ENCODE data around the gene MYBPH. TPM values are rescaled to one million over a fixed set of nuclear protein-coding genes. Genes with fewer than 3 reads are reported as not detected.

Gene MYBPH
- total and polyA plus RNA-seq, 10 of the 15 experiments (the other 5 are each of a cell fraction or from before 2014, with no cell fraction given) = 0.06 to 0.10 TPM; not detected in 8

GRCh38 chr1:203196371-203196770, 20.7 kb upstream of the MYBPH start:
- RAD21 ChIA-PET (ENCODE audit: unreplicated experiment) = interaction anchor here (0.6 kb wide), 1 partner anchor 1154 kb away, joined by 3 read pairs; no protein-coding TSS in a partner anchor
- TF ChIP-seq ATF3 (IDR thresholded peaks at IDR 0.05; ENCODE audit: borderline replicate concordance, extremely low read depth, low read depth, low read length) (no peak), ETV6 (conservative IDR thresholded peaks at IDR 0.05 in 1 of 2, IDR thresholded peaks at IDR 0.05 in 1 of 2; ENCODE audit: borderline replicate concordance in 1 of 2, low read depth in 1 of 2) (no peak), MTA3 (IDR thresholded peaks at IDR 0.05; ENCODE audit: borderline replicate concordance, low read length) (no peak), ELK1 (IDR thresholded peaks at IDR 0.05; ENCODE audit: low read depth, low read length) (no peak), ZNF24 (IDR thresholded peaks at IDR 0.05) (no peak), KAT2A (conservative IDR thresholded peaks at IDR 0.05; ENCODE audit: control insufficient read depth, low read depth, low read length) (no peak), CBFB (IDR thresholded peaks at IDR 0.05; ENCODE audit: low read depth) (no peak), SIX5 (IDR thresholded peaks at IDR 0.05; ENCODE audit: low read depth, low read length, severe bottlenecking) (no peak), USF1 (IDR thresholded peaks at IDR 0.05; ENCODE audit: borderline replicate concordance, extremely low read length, insufficient read depth, low read depth, low read length) (no peak)
- BruUV-seq (replicated peaks) = no TSS peak
- no peaks in the 10 kb centered on the region for H3K36me3 ChIP-seq (ENCODE audit: control insufficient read depth in 2 of 2, insufficient read depth in 2 of 2, low read length in 1 of 2)
- no peak overlapping the region for H3K4me3 ChIP-seq
- POLR2A ChIA-PET = no interaction called here
- in situ Hi-C loops (cut with MboI) = no loop called here
- H4K20me1 ChIP-seq (ENCODE audit: control insufficient read depth, insufficient read depth) = no peaks in the 10 kb centered on the region
- H3K79me2 ChIP-seq (ENCODE audit: control insufficient read depth, insufficient read depth, low read length) = no peaks in the 10 kb centered on the region
- WGBS (ENCODE audit: insufficient coverage, insufficient replicate concordance, low lambda C conversion rate, missing lambda C conversion rate) = 24% methylated on average over 3 of the region's 3 CpGs
- no peak for FAIRE-seq
- CTCF ChIA-PET = interaction anchor here (1.4 to 1.8 kb wide), 2 partner anchors 19 to 24 kb away, joined by 4 to 11 read pairs; no protein-coding TSS in a partner anchor
- no peak overlapping the region for H3K4me2 ChIP-seq (ENCODE audit: control insufficient read depth, insufficient read depth)
- SMC1A ChIA-PET (ENCODE audit: uncharacterized antibody, unreplicated experiment) = interaction anchor here (0.7 to 1.3 kb wide), 2 partner anchors 18 to 52 kb away, joined by 3 to 4 read pairs; no protein-coding TSS in a partner anchor
- H3K9ac ChIP-seq (ENCODE audit: control insufficient read depth, insufficient read depth, low read length) = no peak overlapping the region
- ATAC-seq = no peak
- H2AFZ ChIP-seq (ENCODE audit: control insufficient read depth, low read depth, low read length) = no peak overlapping the region
- peaks cover 0 to 5% of the 10 kb centered on the region in 2 experiments; a peak in 2 of 4 replicates for H3K27me3 ChIP-seq (replicated peaks in 1 of 2; ENCODE audit: control insufficient read depth in 2 of 2, insufficient read depth in 2 of 2, low read length in 1 of 2)
- DNase-seq (ENCODE audit: low read depth, low spot score) = no peak
- intact Hi-C loops (cut with micrococcal nuclease; ENCODE audit: unreplicated experiment) = no loop called here
- H3K4me1 ChIP-seq (ENCODE audit: control insufficient read depth, insufficient read depth, low read length) = no peaks in the 10 kb centered on the region
- no peaks in the 10 kb centered on the region for H3K9me3 ChIP-seq (replicated peaks; ENCODE audit: control insufficient read depth, insufficient read depth, low read length)
- no peak overlapping the region for H3K27ac ChIP-seq (ENCODE audit: control insufficient read depth, insufficient read depth)
